NCI-H1417 (cell line): ENCODE measurements around the gene ZYG11B.
"Not testable (repeated sequence)": the region's sequence is repeated elsewhere in the genome, so short reads cannot be mapped to it uniquely, and the experiment has no call there.

Source experiments
- DNase-seq, 3 experiments: peaks; one replicate each; lab custom pipeline; 2025; lab: John Stamatoyannopoulos, UW

Gene ZYG11B

DNA sequence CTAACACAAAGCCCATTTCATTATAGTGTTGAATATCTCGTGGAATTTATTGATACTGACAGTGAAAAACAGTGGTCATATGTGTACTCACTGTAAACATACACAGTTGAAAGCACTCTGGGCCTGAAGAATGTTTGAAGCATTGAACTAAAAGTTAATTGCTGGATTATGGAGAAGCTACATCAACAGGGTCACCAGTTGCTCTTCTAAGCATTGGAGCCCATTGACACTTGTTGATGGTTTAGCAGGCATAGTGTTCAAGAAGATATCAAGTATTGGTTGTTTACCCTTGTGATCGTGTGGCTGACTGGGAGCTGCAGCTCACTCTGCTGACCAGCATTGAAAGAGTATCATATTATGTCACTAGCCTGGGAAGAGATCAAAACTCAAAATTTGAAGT, 126.6 kb downstream of the ZYG11B start:
- no peak for DNase-seq

DNA sequence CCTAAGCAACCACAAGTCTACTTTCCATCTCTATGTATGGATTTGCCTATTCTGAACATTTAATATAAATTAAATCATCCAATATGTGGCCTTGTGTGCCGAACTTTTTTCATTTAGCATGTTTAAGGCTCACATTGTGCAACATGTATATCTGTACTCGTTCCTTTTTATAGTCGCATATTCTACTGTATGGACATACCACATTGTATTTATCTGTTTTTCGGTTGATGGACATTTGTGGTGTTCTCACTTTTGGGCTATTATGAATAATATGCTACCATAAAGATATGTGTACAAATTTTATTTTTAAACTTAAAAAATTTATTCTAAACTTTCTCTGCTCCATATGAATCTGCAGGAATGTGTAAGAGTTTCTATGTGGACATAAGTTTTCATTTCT, 129.3 kb downstream of the ZYG11B start:
- no peak for DNase-seq

DNA sequence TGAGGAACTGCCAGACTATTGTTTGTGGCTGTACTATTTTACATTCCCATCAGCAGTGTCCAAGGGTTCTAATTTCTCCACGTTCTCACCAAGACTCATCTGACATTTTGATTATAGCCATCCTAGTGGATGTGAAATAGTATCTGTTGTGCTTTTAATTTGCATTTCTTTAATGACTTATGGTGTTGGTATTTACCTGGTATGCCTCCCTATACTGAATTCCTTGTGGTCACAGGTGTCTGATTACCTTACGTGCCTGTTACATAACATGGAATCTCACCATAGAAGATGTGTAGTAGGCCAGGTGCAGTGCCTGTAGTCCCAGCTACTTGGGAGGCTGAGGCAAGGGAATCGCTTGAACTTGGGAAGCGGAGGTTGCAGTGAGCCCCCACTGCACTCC, 129.8 kb downstream of the ZYG11B start:
- no peak for DNase-seq

DNA sequence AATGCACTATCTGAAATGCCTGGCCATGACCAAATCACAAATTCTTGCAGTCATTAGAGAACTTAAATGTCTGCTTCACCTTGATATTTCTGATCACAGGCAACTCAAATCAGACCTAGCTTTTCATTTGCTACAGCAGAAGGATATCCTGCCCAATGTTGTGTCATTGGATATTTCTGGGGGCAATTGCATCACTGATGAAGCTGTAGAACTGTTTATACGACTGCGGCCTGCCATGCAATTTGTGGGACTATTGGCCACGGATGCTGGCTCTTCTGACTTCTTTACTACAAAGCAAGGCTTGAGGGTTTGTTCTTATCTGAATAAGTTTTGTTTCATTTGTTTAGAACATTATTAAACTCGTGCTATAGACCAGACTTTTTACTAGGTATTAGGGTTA, 131.2 kb downstream of the ZYG11B start:
- no peak for DNase-seq

DNA sequence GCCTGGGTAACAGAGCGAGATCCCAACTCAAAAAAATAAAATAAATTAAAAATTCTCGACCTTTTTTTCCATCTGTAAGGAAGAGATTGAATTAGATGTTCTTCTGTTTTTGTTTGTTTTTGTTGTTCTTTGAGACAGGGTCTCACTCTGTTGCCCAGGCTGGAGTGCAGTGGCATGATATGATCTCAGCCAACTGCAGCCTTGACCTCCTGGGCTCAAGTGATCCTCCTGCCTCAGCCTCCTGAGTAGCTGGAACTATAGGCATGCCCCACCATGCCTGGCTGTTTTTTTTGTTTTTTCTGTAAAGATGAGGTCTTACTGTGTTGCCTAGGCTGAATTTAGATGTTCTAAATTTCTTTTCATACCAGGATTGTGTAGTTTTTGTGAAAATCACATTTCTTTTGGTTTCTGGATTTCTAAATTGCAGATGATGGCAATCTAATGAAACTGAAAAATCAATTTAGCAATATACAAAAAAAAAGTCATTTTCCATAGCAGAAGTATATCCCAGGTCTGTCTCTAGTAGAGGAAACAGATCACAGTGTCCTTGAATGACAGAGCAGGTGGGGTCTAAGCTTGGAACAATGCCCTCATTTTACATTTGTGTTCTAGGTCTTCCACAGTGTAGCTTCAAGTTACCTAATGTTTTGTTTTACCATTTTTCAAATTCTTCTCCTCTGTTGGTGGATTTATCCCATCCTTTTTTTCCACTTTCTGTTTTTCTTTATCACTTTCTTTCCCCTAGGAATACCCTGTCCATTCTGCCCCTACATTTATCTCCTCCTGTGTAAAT, 136.6 kb downstream of the ZYG11B start:
- no peak for DNase-seq

DNA sequence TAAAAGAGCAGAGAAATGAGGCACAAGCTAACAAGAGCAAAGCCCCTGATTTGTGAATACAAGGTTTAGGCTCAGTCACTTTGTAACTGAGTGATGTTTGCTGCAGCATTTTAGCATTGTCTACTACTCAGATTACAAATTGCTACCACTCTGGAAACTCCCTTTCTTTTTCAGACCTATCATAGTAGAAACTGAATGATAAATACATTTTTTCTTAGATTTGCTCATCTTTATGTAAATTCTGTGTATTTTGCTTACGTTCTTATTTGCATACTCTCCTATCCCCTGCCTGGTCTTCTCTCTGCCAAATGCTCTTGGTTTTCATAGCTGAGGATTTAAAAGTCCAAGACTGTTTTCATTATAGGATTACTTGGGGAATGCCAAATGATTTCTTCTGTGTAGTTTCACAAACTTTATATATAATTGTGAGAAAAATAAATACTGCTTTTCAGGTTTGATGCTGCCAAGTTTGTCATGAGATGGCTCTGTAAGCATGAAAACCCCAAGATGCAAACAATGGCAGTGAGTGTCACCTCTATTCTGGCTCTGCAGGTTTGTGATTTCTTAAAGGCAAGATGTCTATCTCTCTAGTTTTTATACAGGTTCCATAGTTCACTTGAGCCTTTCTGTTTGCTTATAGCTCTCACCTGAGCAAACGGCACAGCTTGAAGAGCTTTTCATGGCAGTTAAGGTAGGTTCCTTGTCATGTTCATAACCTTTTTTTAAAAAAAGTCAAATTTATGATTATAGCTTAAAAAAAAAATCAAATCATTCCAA, 141.0 kb downstream of the ZYG11B start:
- no peak for DNase-seq

DNA sequence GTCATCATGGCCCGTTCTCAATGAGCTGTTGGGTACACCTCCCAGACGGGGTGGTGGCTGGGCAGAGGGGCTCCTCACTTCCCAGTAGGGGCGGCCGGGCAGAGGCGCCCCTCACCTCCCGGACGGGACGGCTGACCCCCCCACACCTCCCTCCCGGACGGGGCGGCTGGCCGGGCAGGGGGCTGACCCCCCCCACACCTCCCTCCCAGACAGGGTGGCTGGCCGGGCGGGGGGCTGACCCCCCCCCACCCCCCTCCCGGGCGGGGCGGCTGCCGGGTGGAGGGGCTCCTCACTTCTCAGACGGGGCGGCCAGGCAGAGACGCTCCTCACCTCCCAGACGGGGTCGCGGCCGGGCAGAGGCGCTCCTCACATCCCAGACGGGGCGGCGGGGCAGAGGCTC, 143.5 kb downstream of the ZYG11B start:
- not testable (repeated sequence) for DNase-seq

DNA sequence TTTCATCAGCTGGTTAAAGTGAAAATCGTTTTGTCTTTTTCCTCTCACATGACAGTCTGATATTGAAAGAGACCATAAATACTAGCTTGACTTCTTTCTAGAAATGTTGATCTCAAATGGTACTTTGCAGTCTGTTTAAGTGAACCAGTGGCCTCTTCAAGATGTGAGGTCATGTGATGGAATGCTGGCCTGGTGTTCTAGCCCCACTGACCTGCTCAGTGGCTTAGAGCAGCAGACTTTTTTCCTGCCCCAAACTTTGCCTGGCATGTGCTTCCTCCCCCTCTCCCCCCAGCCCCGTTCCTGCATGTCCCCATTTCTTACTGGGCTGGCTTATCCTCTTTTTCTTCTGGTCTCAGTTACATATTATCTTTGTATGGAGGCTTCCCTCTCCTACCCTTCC, 150.6 kb downstream of the ZYG11B start:
- DNase-seq: no peak
